GM19372 (cell line): Measurements from ENCODE around the gene METTL27.
"Not testable (repeated sequence)": the region's sequence is repeated elsewhere in the genome, so short reads cannot be mapped to it uniquely, and the experiment has no call there.

Source experiments
- ATAC-seq: cut with Tn5 transposase; IDR thresholded peaks from one replicate; pipeline ENCODE4 v1.9.1; 2021; ENCODE audit warnings: mild to moderate bottlenecking, low read depth, moderate library complexity; ENCODE audit not compliant: unreplicated experiment

METTL27 gene, protein sequence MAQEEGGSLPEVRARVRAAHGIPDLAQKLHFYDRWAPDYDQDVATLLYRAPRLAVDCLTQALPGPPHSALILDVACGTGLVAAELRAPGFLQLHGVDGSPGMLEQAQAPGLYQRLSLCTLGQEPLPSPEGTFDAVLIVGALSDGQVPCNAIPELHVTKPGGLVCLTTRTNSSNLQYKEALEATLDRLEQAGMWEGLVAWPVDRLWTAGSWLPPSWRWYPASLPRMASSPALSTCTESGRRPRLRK

DNA sequence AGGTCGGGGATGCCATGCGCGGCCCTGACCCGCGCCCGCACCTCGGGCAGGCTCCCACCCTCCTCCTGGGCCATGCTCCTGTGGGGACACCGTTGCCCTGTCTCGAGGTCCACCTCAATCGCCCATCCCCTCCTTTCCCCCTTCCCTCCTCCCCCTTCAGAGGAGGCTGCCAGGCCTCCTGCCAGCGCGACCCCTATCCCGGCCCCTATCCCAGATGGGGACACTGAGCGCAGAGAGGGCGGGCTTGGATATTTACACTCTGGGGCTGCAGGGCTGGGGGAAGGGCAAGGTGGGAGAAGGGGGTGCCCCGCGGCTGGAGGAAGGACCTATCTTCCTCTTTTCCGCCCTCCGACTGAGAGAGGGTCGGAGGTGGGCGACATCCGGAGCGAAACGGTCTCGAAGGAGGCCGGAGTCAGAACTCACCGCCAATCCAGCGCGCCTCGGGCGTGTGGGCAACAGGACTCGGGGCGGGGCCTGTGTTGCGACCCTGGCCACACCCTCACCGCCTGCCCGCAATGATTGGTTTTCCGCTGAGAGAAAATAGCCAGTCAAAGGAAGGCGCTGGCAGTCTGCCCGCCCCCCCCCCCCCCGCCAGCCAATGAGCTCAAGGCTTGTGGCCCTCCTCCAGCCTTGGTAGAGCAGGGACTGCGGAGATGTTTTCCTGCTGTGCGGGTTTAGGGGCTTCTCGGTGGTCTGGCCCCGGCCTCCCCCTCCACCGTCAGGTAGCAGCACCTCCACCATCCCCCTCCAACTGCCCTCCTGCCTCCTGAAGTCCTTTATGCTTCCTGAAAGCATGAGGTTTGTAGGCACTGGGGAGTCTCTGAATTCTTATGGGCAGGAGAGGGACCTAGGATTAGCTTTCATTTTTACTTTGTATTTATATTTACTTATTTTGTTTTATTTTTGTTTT, at the start of gene METTL27:
METTL27 (minus strand) TSS at position 450 of the 910 bp plus-strand sequence; CDS start at position 74, 376 bp downstream.
- ATAC-seq: peak; percentile 95

DNA sequence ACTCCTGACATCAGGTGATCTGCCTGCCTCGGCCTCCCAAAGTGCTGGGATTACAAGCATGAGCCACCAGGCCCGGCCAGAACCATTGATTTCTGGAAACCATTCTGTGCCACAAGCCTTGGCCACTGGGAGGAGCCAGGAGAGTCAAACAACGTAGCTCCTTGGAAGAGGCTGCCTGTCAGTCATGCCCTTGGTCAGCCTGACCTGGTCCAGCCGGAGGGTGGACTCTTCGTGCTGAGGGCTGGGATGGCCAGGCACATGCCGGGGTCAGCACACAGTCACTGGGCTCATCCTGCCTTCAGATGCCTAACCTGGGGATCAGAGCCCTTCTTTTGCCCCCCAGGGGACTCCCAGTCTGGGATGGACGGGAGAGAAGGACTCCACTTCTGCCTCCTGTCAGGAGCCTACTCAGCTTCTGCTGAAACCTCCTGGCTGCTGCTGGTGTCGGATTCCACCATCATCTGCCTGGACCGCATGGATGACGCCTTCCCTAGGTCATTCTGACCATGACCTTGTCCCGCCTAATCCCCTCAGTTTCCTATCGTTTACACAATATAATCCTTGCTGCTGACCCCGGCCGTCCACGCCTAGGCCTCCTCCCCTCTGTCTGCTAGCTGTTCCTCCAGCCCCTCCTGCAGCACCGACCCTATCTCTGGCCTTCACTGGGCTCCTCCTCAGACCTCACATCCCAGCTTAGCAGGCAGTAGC, 49.0 kb upstream of the METTL27 start:
- ATAC-seq: no peak

DNA sequence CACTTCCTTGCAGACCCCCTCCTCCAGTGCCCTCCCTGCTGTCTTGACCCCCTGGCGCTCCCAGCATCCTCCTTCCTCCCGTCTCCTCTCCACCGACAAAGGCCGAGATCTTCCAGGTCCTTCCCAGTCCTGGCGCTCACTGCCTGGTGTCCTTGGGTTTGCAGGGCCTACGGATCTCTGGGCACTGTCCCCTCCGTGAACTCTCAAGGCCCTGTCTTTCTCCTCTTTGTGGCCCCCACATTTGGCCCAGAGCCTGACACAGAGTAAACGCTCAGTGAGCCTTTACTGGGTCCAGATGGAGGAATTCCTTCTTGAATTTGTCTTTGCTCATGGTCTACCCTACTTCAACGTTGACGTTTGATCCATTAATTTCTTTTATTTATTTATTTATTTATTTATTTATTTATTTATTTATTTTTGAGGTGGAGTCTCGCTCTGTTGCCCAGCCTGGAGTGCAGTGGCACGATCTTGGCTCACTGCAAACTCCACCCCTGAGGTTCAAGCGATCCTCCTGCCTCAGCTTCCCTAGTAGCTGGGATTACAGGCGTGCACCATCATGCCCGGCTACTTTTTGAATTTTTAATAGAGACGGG, 48.3 kb upstream of the METTL27 start:
- ATAC-seq: no peak

DNA sequence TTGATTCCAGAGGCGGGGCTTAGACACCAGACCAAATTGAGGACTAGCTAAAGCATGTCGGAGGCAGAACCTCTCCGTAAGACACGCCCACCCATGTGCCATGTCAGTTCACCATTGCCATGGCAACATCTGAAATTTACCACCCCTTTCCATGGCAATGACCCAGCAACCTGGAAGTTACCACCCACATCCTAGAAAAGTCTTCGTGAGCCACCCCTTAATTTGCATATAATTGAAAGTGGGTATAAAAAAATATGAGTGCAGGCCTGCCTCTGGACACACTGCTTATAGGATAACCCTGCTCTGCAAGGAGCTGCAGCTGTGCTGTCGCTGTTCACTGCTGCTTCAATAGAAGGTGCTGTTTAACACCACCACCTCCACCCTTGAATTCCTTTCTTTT, 46.6 kb upstream of the METTL27 start:
- no peak for ATAC-seq

DNA sequence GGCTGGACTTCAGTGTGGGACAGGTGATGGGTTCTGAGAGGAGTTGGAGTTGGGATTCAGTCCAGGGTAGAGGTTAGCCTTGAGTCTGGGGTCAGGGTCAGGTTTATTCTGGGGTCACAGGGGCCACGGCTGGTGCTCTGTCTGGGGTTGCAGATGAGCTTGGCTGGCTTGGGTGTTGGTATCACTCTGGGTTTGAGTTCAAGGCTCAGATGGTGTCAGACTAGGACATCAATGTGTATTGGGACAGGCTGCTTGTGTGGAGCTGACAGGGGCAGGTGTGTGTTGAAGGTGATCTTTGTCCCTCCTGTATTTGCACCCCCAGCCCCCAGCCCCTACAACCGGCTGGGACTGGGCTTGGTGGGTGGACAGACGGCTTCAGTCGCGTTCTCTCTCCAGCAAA, 45.4 kb upstream of the METTL27 start:
- ATAC-seq: no peak

DNA sequence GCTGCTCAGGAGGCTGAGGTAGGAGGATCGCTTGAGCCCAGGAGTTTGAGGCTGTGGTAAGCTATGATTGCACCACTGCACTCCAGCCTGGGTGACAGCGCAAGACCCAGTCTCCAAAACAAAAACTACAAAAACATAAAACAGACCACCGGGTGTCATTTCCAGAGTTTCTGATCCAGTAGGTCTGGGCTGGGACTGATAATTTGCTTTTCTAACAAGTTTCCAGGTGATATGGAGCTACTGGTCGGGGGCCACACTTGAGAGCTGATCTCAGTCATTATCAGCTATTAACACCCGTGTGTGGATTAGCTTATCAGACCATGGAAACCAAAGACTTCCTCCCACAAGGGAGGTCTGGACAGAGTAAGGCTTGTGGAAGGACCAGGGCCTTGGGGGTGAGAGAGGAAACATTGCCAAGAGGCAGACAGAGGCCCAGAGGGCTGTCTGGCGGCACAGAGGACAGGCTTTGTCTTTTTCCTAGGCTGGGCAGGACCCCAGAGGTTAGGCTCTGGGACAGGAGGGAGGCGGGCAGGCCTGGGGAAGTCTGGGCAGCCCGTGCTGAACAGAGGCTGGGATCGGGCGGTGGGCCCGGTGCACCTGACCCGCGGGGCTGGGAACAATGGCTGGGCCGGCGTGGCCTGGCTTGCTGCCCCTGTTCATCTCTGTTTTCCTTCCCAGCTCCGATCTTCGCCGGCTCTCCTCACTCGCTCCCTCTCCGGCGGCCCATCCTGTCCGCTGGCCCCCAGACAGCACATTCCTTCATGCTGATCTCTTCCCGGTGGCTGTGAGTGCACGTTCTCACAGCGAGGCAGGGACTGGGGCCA, 43.9 kb upstream of the METTL27 start:
- no peak for ATAC-seq

DNA sequence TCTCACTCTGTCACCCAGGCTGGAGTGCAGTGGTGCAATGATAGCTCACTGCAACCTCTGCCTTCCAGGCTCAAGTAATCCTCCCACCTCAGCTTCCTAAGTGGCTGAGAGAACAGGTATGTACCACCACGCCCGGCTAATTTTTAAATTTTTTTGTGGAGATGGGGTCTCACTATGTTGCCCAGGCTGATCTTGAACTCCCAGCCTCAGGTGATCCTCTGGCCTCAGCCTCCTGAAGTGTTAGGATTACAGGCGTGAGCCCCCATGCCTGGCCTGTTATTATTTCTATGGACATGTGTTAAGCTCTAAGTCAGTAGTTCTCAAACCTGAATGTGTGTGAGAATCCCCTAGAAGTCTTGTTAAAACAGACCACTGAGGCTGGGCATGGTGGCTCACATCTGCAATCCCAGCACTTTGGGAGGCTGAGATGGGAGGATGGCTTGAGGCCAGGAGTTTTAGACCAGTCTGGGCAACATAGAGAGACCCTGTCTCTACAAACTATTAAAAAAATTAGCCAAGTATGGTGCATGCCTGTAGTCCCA, 43.2 kb upstream of the METTL27 start:
- ATAC-seq: no peak

DNA sequence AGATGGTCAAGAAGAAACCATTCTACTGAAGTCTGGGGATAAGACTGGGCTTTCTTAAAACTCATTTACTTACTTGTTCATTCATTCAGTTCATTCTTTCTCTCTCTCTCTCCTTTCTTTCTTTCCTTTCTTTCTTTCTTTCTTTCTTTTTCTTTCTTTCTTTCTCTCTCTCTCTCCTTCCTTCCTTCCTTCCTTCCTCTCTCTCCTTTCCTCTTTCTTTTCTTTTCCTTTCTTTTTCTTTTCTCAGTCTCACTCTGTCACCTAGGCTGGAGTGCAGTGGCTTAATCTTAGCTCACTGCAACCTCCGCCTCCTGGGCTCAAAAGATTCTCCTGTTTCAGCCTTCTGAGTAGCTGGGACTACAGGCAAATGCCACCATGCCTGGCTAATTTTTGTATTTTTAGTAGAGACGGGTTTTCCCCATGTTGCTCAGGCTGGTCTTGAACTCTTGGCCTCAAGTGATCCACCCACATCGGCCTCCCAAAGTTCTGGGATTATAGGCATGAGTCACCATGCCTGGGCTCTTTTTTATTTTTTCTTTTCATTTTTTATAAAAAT, 42.6 kb upstream of the METTL27 start:
- ATAC-seq: not testable (repeated sequence)

DNA sequence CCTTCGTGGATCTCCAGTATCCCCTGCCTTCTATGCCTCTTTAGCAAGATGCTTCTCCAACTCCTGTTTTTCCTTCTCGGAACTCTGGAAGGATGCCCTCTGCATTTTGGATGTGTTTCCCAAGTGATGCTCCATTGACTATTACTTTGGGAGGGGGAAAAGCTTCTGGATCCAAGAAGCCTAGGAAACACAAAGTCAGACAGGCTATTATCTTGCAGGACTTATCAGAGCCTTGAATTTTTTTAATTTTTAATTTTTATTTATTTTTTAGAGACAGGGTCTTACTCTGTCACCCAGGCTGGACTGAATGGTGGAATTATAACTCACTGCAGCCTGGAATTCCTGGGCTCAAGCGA, 39.7 kb upstream of the METTL27 start:
- ATAC-seq: no peak

DNA sequence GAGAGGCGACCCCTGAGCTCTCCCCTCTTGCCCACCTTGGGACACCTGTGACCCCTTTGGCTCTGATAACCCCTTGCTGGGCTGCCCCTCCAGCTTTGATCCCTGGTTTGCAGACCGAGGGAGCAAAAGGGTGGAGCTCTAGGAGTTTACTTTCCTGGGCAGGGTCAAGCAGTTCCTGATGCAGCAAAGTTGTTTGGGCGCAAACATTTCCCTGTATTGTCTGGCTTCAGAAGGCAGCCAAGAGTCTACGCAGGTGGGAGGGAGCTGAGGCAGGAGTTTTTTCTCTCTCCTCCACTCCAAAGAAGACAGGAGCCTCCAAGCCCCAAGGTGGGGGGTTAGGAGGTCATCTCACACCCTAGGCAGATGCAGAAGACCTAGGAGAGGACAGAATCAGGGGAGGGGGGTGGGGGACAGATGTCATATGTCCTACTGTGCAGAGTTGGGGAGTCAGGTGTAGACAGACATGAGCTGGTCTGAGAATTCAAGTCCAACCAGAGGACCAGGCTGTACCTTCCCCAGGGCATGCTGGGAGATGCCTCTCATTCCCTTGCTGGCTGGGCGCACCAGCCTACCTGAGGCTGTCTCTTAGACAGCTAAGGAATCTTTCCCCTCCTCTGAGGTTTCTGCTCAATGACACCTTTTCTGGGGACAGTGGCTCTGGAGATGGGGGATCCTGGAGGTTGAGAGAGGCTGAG, 39.2 kb upstream of the METTL27 start:
- no peak for ATAC-seq

DNA sequence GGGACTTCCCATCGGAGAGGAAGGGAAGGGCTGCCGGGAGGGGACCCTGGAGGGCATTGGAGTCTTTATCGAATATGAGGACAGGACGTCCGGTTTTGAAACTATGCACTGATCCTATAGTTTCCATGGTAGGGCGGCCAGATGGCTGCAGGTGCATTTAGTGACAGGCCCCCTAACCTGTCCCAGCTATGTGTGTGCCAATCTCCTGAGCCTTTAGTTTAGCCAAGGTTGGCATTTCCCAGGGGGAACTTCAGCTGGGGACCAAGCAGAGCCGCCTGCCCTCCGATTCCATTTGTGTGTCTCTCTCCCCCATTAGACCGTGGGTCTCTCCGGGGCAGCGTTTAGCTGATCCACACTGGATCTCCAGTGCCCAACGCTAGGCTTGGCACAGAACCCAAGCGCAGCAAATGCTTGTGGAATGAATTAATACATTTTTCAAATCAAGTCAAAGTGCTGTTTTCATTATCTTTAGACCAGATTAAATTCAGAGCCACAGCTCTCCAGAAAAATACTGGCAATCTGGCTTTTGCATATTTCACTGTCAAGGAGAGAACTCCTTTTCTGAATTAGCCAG, 38.5 kb upstream of the METTL27 start:
- ATAC-seq: no peak

DNA sequence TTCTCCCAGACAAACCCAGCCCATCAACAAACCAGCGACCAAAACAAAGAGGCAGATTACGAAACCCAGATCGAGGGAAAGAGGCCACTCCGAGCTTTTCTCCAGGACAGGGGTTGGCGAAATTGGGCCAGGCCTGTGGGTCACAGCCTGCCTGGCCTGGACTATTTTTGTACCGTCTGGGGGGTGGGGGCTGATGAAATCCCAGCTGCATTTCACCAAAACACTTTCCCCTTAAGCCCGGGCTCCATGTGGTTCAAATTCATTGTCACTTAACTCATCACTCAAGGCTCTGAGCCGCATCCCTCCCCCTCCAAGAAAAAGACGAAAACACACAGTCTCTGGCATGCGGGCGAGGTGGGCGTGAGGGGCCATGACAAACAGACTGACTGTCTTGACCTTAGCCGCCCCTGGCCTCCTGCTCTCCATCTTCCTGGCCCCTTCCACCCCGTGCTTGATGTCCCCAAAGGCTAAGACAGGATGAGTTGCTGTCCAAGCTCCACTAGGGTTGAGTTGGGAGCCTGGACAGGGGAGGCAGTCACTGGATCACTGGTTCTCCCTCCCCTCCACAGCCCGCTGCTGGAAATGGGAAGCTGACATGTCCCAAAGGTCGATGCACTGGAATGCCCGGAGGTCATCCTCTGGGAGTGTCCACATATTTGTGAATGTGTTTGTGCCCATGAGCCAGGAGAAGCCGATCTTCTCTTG, 37.8 kb upstream of the METTL27 start:
- no peak for ATAC-seq

DNA sequence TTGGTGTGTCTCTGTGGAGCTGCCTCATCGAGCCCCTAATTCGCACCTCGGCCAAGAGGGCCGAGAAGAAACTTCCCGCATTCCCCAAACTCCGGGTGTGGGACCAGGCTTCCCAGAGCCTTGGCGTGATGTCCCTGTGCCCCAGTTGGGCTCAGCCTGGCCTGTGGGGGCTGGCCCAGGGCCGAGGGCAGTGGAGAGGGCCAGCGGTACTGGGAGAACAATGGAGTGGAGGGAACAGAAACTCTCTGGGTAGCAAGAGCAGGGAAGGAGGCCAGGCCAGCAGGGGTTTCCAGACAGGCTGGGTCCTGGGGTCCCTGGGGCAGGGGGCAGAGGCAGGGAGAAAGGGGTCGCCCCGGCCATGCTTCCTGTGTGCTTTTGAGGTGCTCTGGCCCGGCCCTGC, 34.7 kb upstream of the METTL27 start:
- no peak for ATAC-seq

DNA sequence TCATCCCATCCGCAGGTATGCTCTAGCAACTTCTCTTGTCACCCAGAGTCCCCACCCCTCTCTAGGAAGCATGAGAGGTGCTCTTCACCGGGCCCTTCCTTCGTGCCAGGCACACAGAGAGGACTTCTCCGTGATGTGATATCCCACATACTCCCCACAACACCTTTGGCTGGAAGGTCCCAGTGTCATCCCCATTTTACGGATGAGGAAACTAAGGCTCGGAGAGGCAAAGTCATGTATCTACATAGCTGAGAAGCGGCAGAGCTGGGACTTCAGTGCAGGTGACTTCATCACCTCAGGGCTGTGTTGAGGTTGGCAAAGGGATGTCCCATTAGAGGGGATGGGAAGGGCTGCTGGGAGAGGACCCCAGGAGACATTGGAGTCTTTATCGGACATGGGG, 34.0 kb upstream of the METTL27 start:
- ATAC-seq: no peak

DNA sequence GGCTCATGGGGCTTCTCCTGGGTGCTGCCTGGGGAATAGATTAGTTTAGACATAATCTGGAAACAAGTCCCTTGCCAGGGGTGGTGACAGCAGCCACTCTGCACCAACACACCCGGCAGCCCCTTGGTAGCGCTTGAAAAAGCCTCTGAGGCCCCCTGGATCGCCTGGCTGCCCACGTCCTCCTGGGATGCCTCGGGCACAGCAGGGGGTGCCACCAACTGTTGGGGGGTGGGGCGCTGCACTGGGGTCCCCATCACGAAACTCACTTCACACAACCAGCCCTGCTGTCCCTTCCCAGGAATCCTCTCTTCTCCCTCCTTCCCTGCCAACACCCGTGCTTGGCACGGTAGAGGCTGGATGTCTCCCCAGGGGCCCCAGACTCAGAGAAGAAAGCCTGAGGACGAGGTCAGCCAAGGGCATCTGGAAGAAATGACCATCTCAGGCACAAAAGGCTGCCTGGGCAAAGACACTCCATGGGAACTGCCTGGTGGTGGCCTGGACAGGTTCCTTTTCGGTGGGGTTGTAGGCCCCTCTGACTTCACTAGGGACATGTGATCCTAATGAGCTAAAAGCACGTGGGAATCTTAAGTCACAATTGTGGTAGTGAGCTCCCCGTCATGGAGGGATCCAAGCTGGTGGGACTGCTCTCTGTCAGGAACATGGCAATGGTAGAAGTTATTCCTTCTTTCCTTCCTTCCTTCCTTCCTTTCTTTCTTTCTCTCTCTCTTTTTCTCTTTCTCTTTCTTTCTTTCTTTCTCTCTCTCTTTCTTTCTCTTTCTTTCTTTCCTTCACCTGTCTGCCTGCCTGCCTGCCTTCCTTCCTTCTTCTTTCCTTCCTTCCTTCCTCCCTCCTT, 30.0 kb upstream of the METTL27 start:
- no peak for ATAC-seq

DNA sequence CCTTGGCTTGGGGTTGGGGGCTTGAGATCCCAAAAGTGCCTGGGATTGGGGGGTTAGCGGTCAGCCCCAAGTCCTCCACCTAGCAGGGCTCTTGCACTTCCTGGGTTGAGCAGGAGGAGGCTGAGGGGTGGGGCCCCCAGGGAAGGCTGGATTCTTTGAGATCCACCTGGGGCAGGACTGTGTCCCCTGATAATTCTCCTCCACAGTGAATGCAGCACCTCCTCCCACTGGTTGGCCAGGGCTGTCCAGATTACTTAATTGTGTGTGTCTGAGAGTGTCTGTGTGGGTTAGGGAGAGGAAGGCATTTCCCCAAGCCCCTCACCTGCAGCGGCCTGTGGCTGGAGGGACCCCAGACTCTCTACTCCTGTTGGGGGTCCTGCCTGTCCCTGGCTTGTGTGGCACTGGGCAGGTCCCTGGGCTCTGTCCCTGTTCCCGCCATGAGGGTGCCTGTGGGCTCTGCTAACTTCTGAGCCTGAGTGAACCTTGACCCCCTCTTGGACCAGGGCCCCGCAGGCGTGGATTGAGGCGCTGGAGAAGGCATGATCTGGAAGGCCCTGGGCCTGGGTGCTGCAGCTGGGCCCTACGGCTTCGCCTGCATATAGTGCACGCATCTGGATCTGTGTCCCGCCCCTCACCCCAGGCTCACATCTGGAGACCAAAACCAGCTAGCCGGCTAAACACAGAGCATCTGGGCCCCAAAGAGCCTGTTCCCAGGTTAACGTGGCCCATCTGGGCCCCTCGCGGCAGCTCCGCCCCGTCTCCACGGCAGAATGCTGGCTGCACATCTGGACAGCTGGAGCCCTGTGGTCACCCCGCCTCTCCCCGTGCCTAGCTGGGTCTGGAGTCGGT, 29.1 kb upstream of the METTL27 start:
- no peak for ATAC-seq
